GM12865 (cell line): ENCODE data around the gene KCNK4.
A peak's percentile ranks its signal among the peaks of the same experiment; 100 is the strongest.

Experiments used
- DNase-seq: peaks from one replicate; pipeline ENCODE4 v3.0.0; 2010; ENCODE audit warnings: low read depth
- H3K4me3 ChIP-seq: 2 replicates; pipeline ENCODE4 v1.5.1; 2011; ENCODE audit warnings: mild to moderate bottlenecking, low read depth, low read length, control low read depth
- TF ChIP-seq, protein P1 (sequence below): IDR thresholded peaks from 2 replicates; pipeline ENCODE4 v1.5.1; 2011; ENCODE audit warnings: low read length, control low read depth, low read depth, inconsistent platforms; ENCODE audit not compliant: insufficient read depth; ENCODE audit errors: missing control alignments

The KCNK4 gene

DNA sequence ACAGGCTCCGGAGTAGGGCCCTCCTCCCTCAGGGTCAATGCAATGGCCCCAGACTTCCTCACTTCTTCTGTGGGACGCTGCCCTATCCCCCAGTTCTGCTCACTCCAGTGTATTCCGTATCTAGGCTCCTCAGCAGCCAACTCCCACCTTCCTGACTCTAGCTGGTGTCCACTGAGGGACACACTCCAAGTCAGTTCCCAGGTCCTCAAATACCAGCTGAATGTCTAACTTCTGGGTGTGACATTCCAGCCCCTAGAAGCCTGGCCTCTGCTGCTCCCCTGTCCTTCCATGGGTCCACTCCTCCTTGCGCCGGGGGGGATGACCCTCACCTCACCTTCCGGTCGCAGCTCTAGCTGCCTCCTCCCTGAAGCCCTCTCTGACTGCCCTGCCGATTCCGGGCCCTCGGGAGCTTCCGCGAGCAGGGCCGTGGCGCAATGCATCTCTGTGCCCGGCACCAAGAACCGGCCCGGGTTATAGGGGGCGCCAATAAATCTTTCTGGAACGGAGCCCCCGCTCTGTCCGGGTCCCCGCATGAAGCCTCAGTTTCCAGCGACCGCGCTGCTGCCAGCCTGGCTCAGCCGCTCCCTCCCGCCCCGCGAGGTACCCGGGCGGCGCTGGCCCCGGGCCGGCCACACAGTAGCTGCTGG lies 22.1 kb upstream of the KCNK4 start:
- H3K4me3 ChIP-seq: peak overlapping the region; percentile 55
- TF ChIP-seq, protein P1, sequence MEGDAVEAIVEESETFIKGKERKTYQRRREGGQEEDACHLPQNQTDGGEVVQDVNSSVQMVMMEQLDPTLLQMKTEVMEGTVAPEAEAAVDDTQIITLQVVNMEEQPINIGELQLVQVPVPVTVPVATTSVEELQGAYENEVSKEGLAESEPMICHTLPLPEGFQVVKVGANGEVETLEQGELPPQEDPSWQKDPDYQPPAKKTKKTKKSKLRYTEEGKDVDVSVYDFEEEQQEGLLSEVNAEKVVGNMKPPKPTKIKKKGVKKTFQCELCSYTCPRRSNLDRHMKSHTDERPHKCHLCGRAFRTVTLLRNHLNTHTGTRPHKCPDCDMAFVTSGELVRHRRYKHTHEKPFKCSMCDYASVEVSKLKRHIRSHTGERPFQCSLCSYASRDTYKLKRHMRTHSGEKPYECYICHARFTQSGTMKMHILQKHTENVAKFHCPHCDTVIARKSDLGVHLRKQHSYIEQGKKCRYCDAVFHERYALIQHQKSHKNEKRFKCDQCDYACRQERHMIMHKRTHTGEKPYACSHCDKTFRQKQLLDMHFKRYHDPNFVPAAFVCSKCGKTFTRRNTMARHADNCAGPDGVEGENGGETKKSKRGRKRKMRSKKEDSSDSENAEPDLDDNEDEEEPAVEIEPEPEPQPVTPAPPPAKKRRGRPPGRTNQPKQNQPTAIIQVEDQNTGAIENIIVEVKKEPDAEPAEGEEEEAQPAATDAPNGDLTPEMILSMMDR: no peak
- peak; percentile 83 for DNase-seq

DNA sequence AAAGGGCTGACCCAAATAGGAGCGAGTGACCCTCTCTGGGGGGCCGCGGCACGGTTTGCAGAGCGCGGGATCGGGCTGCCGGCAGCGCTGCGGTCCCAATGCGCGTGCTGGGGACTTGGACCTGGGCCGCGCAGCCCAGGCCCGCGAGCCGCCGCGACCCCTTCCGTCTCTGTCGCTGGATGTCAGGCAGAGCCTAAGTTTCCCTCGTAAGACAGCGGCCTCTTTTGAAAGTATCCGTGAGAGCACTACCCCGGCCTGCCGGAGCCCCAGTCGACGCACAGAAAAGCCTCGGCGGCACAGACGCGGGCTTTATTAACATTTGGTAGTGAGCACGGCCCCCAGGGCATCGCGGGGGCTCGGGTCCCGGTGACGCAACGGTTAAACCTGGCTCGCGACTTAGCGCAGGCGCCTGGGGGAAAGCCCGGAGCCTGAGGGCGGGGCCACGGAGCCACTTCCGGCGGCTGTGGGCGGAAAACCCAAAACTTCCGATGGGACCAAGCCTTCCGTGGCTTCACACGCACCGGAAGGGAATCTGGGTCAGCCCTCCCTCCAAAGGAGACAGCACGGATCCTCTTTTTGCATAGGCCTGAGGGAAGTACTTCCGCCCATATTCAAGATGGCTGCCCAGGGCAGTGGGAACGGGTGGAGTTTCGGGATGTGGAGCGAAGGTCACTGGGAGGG lies 21.4 kb upstream of the KCNK4 start:
- TF ChIP-seq, protein P1: no peak
- peak overlapping the region; percentile 55 for H3K4me3 ChIP-seq
- peak; percentile 100 for DNase-seq

DNA sequence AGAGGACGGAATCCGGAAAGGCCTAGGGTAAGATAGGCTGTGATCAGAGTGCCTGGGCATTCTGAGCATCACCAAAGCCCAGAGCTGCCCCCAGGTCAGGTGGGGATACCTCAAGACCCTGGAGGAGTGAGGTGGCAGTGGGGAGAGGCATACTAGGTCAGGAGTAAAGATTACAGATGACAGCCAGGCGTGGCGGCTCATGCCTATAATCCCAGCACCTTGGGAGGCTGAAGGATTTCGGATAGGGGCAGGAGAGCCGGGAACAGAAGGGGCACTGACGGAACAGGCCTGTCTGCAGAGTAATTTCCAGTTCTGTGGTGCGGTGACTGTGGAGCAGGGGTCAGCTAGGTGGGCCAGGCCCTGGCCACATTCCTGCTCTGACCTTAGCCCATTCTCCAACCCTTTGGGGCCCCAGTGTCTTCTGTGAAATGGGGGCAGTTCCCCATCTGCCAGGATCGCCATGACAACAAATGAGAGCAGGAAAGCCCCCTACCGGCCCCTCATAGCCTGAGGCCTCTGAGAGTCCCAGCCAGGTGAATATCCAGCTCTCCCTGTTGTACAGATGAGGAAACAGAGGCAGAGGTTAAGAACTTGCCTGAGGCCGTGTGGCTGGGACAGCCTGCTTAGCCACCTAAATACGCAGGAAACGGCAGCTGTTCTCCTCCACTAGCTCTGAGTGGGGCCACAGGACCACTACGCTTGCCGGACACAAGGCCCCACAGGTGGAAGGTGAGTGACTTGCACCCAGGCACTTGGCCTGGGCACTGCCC lies 15.9 kb upstream of the KCNK4 start:
- TF ChIP-seq, protein P1: no peak
- DNase-seq: no peak
- H3K4me3 ChIP-seq: no peak overlapping the region

DNA sequence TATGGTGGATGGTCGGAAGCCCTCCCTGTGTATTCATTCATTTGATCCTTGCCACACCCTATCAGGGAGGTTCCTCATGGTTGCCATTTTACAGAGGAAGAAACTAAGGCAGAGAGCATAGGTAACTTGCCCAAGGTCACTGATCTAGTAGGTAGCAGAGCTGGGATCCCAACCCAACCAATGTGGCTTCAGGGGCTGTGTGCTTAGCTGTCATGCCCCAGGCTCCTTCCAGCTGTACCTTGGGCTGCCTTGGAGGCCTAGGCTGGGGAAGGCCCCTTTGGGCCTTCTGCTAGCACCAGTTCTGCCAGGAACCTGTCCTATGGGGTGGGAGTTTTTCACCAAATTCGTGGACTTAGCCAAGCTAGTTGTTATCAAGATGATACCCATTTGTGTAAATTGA lies 15.3 kb upstream of the KCNK4 start:
- DNase-seq: no peak
- H3K4me3 ChIP-seq: no peak overlapping the region
- TF ChIP-seq, protein P1: no peak

DNA sequence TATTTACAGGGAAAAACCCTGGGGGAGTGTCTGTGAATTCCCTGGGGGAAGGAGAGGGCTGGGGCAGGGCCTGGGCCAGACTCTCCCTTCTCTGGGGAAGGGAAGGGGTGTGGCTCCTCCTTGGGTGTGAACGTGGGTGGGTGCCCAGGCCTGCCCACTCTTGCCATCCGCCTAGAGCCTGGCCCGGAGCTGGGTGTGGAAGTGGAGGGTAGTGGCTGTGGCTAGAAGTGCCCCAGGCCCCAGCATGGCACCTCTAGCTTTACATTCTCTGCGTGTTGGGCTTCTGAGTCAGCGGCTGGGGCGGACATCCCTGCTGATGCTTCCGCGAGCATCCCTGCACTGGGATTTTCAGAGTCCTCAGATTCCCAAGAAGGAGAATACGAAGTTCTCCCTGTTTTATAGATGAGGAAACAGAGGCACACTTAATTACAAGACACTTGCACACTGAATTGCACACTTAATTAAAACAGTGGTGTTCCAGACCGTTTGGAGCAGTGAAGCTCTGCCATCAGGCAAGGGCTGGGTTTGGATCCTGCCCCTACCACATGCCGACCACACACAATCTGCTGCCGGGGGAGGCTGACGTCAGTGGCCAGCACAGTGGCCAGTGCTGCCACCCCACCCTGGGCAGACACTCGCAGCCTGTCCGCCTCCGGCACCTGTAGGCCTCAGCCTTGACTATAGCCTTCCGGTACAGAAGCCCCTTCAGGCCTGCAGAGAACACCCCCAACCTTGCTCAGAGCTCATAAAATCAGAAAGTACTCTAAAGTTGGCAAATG lies 14.3 kb upstream of the KCNK4 start:
- TF ChIP-seq, protein P1: no peak
- DNase-seq: no peak
- H3K4me3 ChIP-seq: no peak overlapping the region

DNA sequence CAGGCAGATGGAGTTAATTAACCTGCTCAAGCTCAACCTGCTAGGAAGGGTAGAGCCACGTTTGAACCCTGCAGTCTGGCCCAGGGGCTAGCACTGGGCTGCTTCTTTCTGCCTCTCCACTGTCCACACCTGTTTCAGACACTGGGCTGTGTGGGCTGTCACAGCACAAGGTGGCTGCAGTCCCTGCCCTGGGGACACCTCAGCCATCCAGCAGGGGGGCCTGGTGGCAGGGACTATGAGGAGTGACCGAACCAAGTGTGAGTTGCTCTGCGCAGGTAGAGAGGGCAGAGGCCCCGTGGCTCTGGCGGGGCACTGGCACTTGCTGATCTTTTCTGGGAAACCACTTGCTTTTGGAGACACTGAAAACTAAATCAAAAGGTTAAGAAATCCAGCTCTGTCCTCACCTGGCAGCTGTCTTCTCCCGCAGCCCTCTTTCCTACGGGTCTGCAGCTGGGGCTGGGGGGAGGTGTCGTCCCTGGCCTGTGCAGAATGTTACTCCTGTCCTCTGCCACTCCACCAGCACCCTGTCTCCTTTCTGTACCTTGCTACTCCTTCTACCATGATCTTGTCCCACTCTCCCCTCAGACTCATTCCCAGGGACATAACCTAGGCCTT lies 12.4 kb upstream of the KCNK4 start:
- no peak for DNase-seq
- TF ChIP-seq, protein P1: no peak
- no peak overlapping the region for H3K4me3 ChIP-seq
